Endothelial cell of umbilical vein (primary cell): ENCODE results near the gene CFAP100. TPM values are rescaled to one million over a fixed set of nuclear protein-coding genes. Genes with fewer than 3 reads are reported as not detected.

Source experiments
- BruUV-seq: library from RNA; stranded (reverse); fragments of 400-500 nt; replicated peaks from 2 replicates; lab custom pipeline; 2021; lab: Mats Ljungman, UMichigan
- CTCF ChIA-PET: fragments of 300-600, 350-600 bp; sonication (Branson Sonifier 250); formaldehyde crosslinking; loops from one replicate; lab custom pipeline; 2021; ENCODE audit warnings: antibody characterized with exemption, inconsistent platforms; lab: Charles Lee
- POLR2A ChIA-PET: fragments of 300-600, 350-600 bp; sonication (Branson Sonifier 250); formaldehyde crosslinking; loops from one replicate; lab custom pipeline; 2021; ENCODE audit warnings: antibody characterized with exemption, inconsistent platforms; lab: Charles Lee
- DNase-seq: peaks from one replicate; pipeline ENCODE4 v3.0.0-alpha.2; 2011; ENCODE audit warnings: low read depth, low spot score
- FAIRE-seq: peaks from 2 replicates; lab custom pipeline; 2011; peaks lifted over from hg19 to GRCh38; lab: Jason Lieb, UNC
- H2AFZ ChIP-seq: 2 replicates; pipeline ENCODE4 v1.6.0; 2012; ENCODE audit warnings: low read depth, low read length, control low read depth, inconsistent platforms
- H3K27ac ChIP-seq: 2 replicates; pipeline ENCODE4 v1.5.1; 2011; ENCODE audit warnings: low read depth, mild to moderate bottlenecking, control low read depth, low read length, moderate library complexity; ENCODE audit not compliant: insufficient read depth
- H3K27me3 ChIP-seq, 2 experiments: 2 replicates each; pipeline versions ENCODE4 v1.6.0 to v1.6.1; 2011; ENCODE audit warnings: low read length in 2 of 2, mixed read lengths in 1 of 2; ENCODE audit not compliant: control insufficient read depth in 2 of 2, insufficient read depth in 2 of 2
- H3K36me3 ChIP-seq, 2 experiments: 2 replicates in 1 of 2; 3 replicates in 1 of 2; pipeline ENCODE4 v1.5.1; 2011; ENCODE audit warnings: low read length in 2 of 2, mild to moderate bottlenecking in 1 of 2, moderate library complexity in 1 of 2; ENCODE audit not compliant: control insufficient read depth in 2 of 2, insufficient read depth in 2 of 2; ENCODE audit errors: extremely low read depth in 1 of 2
- H3K4me1 ChIP-seq: 3 replicates; pipeline ENCODE4 v1.5.1; 2011; ENCODE audit warnings: mild to moderate bottlenecking, low read length; ENCODE audit not compliant: control insufficient read depth, insufficient read depth; ENCODE audit errors: extremely low read depth
- H3K4me2 ChIP-seq: 2 replicates; pipeline ENCODE4 v1.6.1; 2011; ENCODE audit warnings: low read length, control low read depth, mixed read lengths; ENCODE audit not compliant: insufficient read depth
- H3K4me3 ChIP-seq, 3 experiments: fragments of 200-600 bp in 1 of 3; sonication (generic), shearing (Covaris generic) in 1 of 3; replicated peaks in 1 of 3; 2 replicates each; pipeline ENCODE4 v1.5.1; 2011 to 2016; ENCODE audit warnings: control low read depth in 3 of 3, low read length in 3 of 3, mild to moderate bottlenecking in 2 of 3, inconsistent platforms in 1 of 3, low read depth in 1 of 3, moderate library complexity in 1 of 3; ENCODE audit not compliant: insufficient read depth in 1 of 3
- H3K79me2 ChIP-seq: 2 replicates; pipeline ENCODE4 v1.6.0; 2012; ENCODE audit warnings: low read length, inconsistent platforms; ENCODE audit not compliant: control insufficient read depth, insufficient read depth
- H3K9ac ChIP-seq: replicated peaks from 2 replicates; pipeline ENCODE3; 2011; ENCODE audit warnings: low read length, control low read depth; ENCODE audit not compliant: insufficient read depth; ENCODE audit errors: extremely low read depth
- H3K9me1 ChIP-seq: replicated peaks from 3 replicates; pipeline ENCODE4 v1.6.0; 2011; ENCODE audit warnings: mild to moderate bottlenecking, low read length; ENCODE audit not compliant: control insufficient read depth, insufficient read depth; ENCODE audit errors: extremely low read depth
- H3K9me3 ChIP-seq: replicated peaks from 2 replicates; pipeline ENCODE4 v1.5.1; 2012; ENCODE audit warnings: low read length, inconsistent platforms; ENCODE audit not compliant: control insufficient read depth, insufficient read depth
- H4K20me1 ChIP-seq: replicated peaks from 2 replicates; pipeline ENCODE3; 2011; ENCODE audit warnings: mild to moderate bottlenecking, low read length; ENCODE audit not compliant: control insufficient read depth, insufficient read depth; ENCODE audit errors: extremely low read depth
- CTCF ChIP-seq, 2 donors: IDR thresholded peaks; 1 replicate in 1 of 2; 2 replicates in 1 of 2; pipeline ENCODE4 v1.5.1; 2011; ENCODE audit warnings: low read length in 2 of 2, mild to moderate bottlenecking in 2 of 2, moderate library complexity in 2 of 2, control low read depth in 1 of 2, inconsistent platforms in 1 of 2, low read depth in 1 of 2; ENCODE audit not compliant: insufficient read depth in 1 of 2; ENCODE audit errors: extremely low read depth in 1 of 2
- EZH2 ChIP-seq: IDR thresholded peaks from 2 replicates; pipeline ENCODE4 v1.6.1; 2012; ENCODE audit warnings: borderline replicate concordance, low read depth, mild to moderate bottlenecking, moderate library complexity, low read length, inconsistent platforms; ENCODE audit not compliant: severe bottlenecking
- FOS ChIP-seq: IDR thresholded peaks from 2 replicates; pipeline ENCODE4 v1.6.1; 2011; ENCODE audit warnings: mild to moderate bottlenecking, low read length, moderate library complexity, borderline replicate concordance; ENCODE audit not compliant: insufficient read depth
- GATA2 ChIP-seq: IDR thresholded peaks from 2 replicates; pipeline ENCODE4 v1.7.0; 2011; ENCODE audit warnings: low read depth, mild to moderate bottlenecking, moderate library complexity, mixed read lengths, low read length; ENCODE audit not compliant: insufficient read length, insufficient read depth
- JUN ChIP-seq: IDR thresholded peaks from 2 replicates; pipeline ENCODE4 v1.6.1; 2011; ENCODE audit warnings: borderline replicate concordance, low read depth; ENCODE audit not compliant: insufficient read length, insufficient read depth
- MAX ChIP-seq: IDR thresholded peaks from 2 replicates; pipeline ENCODE4 v1.6.1; 2011; ENCODE audit not compliant: insufficient read depth, insufficient read length
- MYC ChIP-seq: IDR thresholded peaks from one replicate; pipeline ENCODE4 v1.6.1; 2011; ENCODE audit warnings: mild to moderate bottlenecking, low read depth, low read length
- POLR2A ChIP-seq: IDR thresholded peaks from 2 replicates; pipeline ENCODE4 v1.6.1; 2012; ENCODE audit warnings: low read depth, mild to moderate bottlenecking, control low read depth, low read length
- POLR2AphosphoS5 ChIP-seq: IDR thresholded peaks from 2 replicates; pipeline ENCODE4 v1.6.1; 2012; ENCODE audit warnings: low read depth, mild to moderate bottlenecking, control low read depth, low read length, moderate library complexity; ENCODE audit not compliant: insufficient read depth
- dilution Hi-C: fragments of 300-500 bp; cut with MboI; formaldehyde crosslinking; loops from one replicate; pipeline ENCODE4 v1.15.0; 2019; ENCODE audit warnings: low sequenced_read_pairs; ENCODE audit not compliant: extremely low pct_ligation_motif_present
- intact Hi-C: fragments of 100-400 bp; cut with micrococcal nuclease; formaldehyde crosslinking; loops from one replicate; pipeline ENCODE4 v1.10.0; 2022
- polyA plus RNA-seq, 4 experiments: library from polyadenylated mRNA; depleted of rRNA in 3 of 4; stranded (reverse) in 3 of 4; unstranded in 1 of 4; fragments of >200 nt; gene quantifications; 2 replicates each; pipeline versions ENCODE4 v1.2.1 to v1.2.3, GENCODE V29; 2011 to 2012; ENCODE audit warnings: missing spikeins in 1 of 4
- total RNA-seq: library from RNA; stranded (reverse); gene quantifications from 2 replicates; pipeline ENCODE4 v1.2.3, GENCODE V29; 2021

Gene CFAP100
- total and polyA plus RNA-seq, 2 donors (not counting 3 experiments of a cell fraction or from before 2014, with no cell fraction given) = not detected

GRCh38 chr3:126364731-126365301, 29.9 kb upstream of the CFAP100 start:
- dilution Hi-C loops = no loop called here
- TF ChIP-seq POLR2AphosphoS5 (no peak), JUN (no peak), MYC (no peak), GATA2 (no peak), POLR2A (no peak), EZH2 (no peak), CTCF (IDR thresholded peaks at IDR 0.05; ENCODE audit: extremely low read depth in 1 of 2, insufficient read depth in 1 of 2, low read depth in 1 of 2, low read length in 2 of 2) (no peak), MAX (no peak), FOS (no peak)

More at GRCh38 chr3:126364731-126365301, 29.9 kb upstream of the CFAP100 start:
- BruUV-seq = no TSS peak
- DNase-seq (no peak), FAIRE-seq (no peak)
- no peak overlapping the region for H3K9ac ChIP-seq
- H3K9me3 ChIP-seq = no peaks in the 10 kb centered on the region
- H3K36me3 ChIP-seq = no peaks in the 10 kb centered on the region
- no peak overlapping the region for H3K4me3 ChIP-seq
- H3K9me1 ChIP-seq = no peaks in the 10 kb centered on the region
- H3K4me1 ChIP-seq = no peaks in the 10 kb centered on the region
- H2AFZ ChIP-seq = no peak overlapping the region
- POLR2A ChIA-PET = no interaction called here
- H3K27ac ChIP-seq = no peak overlapping the region
- CTCF ChIA-PET = no interaction called here
- no peak overlapping the region for H3K4me2 ChIP-seq
- H4K20me1 ChIP-seq = no peaks in the 10 kb centered on the region
- H3K79me2 ChIP-seq = no peaks in the 10 kb centered on the region
- peaks cover 0 to 11% of the 10 kb centered on the region in 2 experiments for H3K27me3 ChIP-seq
- intact Hi-C loops = no loop called here
